Kidney epithelial cell (primary cell): Measurements from ENCODE around the gene CEL. TPM values are rescaled to one million over a fixed set of nuclear protein-coding genes. Genes with fewer than 3 reads are reported as not detected.
"Not testable (repeated sequence)": the region's sequence is repeated elsewhere in the genome, so short reads cannot be mapped to it uniquely, and the experiment has no call there.

ENCODE experiments used
- DNase-seq: peaks from one replicate; pipeline ENCODE4 v3.0.0-alpha.2; 2010; ENCODE audit warnings: low read depth
- H3K27me3 ChIP-seq: 2 replicates; pipeline ENCODE4 v1.6.0; 2011; ENCODE audit warnings: low read length; ENCODE audit not compliant: control insufficient read depth, insufficient read depth
- H3K36me3 ChIP-seq: 2 replicates; pipeline ENCODE4 v1.5.1; 2011; ENCODE audit warnings: low read length; ENCODE audit not compliant: control insufficient read depth, insufficient read depth
- H3K4me3 ChIP-seq: 2 replicates; pipeline ENCODE4 v1.5.1; 2011; ENCODE audit warnings: low read depth, mild to moderate bottlenecking, control low read depth, low read length
- total RNA-seq: library from RNA; depleted of rRNA; stranded (reverse); fragments of >200 nt; gene quantifications from 2 replicates; pipeline ENCODE4 v1.2.3, GENCODE V29; 2015
- TF ChIP-seq, protein P1 (sequence below): IDR thresholded peaks from 2 replicates; pipeline ENCODE4 v1.5.1; 2011; ENCODE audit warnings: mild to moderate bottlenecking, moderate library complexity, low read length, control low read depth, inconsistent platforms; ENCODE audit not compliant: insufficient read depth, poor library complexity, severe bottlenecking

The CEL gene
- 0.68 and 1.2 TPM in 2 replicates for total RNA-seq

DNA sequence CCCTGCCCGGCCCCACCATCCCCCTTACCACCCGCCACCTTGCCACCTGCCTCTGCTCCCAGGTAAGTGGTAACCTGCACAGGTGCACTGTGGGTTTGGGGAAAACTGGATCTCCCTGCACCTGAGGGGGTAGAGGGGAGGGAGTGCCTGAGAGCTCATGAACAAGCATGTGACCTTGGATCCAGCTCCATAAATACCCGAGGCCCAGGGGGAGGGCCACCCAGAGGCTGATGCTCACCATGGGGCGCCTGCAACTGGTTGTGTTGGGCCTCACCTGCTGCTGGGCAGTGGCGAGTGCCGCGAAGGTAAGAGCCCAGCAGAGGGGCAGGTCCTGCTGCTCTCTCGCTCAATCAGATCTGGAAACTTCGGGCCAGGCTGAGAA, at the start of gene CEL:
Gene CEL (plus strand): TSS at position 218 of the 382 bp plus-strand sequence. CDS start 22 bp downstream, at position 240.
- not testable (repeated sequence) for H3K27me3 ChIP-seq, H3K36me3 ChIP-seq, H3K4me3 ChIP-seq, DNase-seq

- no peaks in the 10 kb centered on the region for H3K36me3 ChIP-seq
- no peaks in the 10 kb centered on the region for H3K27me3 ChIP-seq
- TF ChIP-seq, protein P1, sequence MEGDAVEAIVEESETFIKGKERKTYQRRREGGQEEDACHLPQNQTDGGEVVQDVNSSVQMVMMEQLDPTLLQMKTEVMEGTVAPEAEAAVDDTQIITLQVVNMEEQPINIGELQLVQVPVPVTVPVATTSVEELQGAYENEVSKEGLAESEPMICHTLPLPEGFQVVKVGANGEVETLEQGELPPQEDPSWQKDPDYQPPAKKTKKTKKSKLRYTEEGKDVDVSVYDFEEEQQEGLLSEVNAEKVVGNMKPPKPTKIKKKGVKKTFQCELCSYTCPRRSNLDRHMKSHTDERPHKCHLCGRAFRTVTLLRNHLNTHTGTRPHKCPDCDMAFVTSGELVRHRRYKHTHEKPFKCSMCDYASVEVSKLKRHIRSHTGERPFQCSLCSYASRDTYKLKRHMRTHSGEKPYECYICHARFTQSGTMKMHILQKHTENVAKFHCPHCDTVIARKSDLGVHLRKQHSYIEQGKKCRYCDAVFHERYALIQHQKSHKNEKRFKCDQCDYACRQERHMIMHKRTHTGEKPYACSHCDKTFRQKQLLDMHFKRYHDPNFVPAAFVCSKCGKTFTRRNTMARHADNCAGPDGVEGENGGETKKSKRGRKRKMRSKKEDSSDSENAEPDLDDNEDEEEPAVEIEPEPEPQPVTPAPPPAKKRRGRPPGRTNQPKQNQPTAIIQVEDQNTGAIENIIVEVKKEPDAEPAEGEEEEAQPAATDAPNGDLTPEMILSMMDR: no peak
- H3K4me3 ChIP-seq: no peak overlapping the region
- no peak for DNase-seq
Measured at GRCh38 chr9:133014696-133015095, 47.1 kb upstream of the CEL start.

DNA sequence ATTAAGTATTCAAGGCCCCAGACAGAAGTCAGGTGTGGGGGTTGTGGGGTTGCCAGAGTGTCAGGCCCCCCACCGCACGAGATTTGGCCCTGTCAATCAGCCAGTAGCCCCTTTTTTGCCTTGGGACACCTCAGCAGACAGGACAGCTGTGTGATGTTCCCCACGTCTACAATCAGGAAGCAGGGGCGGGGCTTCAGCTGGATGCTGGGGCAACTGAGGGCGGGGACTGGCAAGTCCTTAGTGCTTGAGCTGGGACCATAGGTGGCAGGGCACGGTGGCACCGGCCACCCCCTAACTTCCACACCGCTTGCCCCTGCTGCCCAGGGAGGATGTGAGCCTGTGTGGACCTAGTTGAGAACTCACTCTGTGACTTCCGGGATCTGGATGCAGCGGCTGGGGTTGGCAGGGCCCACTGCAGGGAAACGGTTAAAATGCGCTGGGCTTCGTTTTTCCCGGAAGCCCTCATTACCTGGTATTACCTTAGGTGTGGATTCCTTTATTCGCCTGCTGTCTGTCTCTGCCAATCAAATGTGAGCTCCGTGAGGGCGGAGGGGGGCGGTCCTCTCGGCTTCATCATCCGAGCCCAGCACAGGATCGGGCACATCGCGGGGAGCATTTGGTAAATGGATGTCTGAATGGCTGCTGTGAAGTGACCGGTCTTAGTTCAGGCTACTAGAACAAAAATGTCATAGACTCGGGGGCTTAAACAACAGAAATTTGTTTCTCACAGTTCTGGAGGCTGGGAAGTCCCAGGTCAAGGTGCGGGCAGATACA, 38.5 kb upstream of the CEL start:
- TF ChIP-seq, protein P1: no peak
- no peaks in the 10 kb centered on the region for H3K27me3 ChIP-seq
- no peak overlapping the region for H3K4me3 ChIP-seq
- H3K36me3 ChIP-seq: no peaks in the 10 kb centered on the region
- DNase-seq: no peak

DNA sequence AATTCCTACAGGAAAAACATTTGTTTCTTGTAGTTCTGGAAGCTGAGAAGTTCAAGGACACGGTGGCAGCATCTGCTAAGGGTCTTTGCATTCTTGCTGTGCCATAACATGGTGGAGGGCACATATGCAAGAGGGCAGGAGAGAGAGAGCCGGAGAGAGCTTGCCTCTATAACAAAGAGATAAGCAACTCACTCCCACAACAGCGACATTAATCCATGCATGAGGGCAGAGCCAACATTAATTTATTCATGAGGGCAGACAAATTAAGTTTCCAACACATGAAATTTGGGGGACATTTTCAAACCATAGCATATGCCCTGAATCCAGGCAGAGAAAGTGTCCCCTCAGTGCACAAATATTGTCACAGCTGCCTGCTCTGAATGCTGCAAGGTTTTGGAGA, 35.4 kb upstream of the CEL start:
- no peak overlapping the region for H3K4me3 ChIP-seq
- H3K36me3 ChIP-seq: no peaks in the 10 kb centered on the region
- no peaks in the 10 kb centered on the region for H3K27me3 ChIP-seq
- TF ChIP-seq, protein P1: no peak
- DNase-seq: no peak

- TF ChIP-seq, protein P1: no peak
- Histone ChIP-seq H3K4me3 (no peak overlapping the region), H3K27me3 (no peaks in the 10 kb centered on the region), H3K36me3 (no peaks in the 10 kb centered on the region)
- no peak for DNase-seq
Measured at GRCh38 chr9:133027134-133027533, 34.6 kb upstream of the CEL start.

GRCh38 chr9:133028221-133028620, 33.6 kb upstream of the CEL start:
- no peaks in the 10 kb centered on the region for H3K27me3 ChIP-seq
- H3K36me3 ChIP-seq: no peaks in the 10 kb centered on the region
- H3K4me3 ChIP-seq: no peak overlapping the region
- TF ChIP-seq, protein P1: no peak
- no peak for DNase-seq
